ENCODE data around the gene MGMT. TPM values are rescaled to one million over a fixed set of nuclear protein-coding genes. Genes with fewer than 3 reads are reported as not detected.

The MGMT gene
- total RNA-seq, 1 donor from 2014 or later = 15.8 TPM

- DNase-seq (ENCODE audit: low spot score) = no peak
Measured at GRCh38 chr10:129450391-129450790, 16.6 kb upstream of the MGMT start.

DNA sequence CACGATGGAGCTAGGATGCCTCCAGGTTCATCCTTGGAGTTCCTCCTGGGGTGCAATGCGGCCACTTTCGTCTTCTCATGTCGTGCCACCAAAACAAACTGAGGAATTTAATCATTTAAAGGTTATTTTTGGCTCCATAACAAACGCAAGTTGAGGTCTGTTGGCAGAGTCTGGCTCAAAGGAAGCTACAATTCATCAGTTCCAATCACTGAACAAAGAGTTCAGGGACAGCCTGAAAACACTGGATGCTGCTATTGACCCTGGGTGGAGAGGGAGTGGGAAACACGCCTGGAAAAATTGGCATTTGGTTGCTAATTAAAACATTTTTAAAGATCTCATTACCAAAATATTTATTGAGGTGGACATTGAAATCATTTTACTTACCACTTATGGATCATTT is 11.4 kb upstream of the MGMT start:
- no peak for DNase-seq (ENCODE audit: low spot score)

DNA sequence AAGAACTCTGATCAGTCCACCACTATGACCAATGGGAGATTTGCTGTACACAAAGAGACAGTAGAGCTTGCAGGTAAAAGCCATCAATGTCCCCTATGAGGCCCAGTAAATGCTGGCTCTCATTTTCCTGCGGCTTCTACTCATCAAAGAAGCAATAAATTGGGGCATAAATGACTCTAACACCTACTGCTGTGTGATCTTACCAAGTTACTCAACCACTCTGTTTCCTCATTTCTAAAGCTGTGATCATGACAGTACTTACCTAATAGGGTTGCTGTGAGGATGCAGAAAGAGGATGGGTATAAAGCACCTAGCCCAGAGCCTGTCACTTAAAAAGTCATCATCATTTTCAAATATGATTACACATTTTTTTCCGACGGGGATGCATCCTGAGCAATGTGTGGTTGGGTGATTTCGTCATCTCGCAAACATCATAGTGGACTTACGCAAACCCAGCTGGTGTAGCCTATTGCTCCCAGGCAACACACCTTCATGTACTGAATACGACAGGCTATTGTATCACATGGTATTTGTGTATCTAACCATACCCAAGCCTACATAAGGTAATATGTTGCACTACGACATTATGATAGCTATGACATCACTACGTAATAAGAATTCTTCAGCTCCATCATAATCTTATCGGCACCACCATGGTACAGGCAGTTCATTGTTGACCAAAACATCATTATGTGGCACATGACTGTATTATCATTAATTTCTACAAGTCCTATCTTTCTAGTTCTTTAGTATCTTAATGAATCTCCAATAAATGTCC is 7.1 kb upstream of the MGMT start:
- no peak for DNase-seq (ENCODE audit: low spot score)

DNA sequence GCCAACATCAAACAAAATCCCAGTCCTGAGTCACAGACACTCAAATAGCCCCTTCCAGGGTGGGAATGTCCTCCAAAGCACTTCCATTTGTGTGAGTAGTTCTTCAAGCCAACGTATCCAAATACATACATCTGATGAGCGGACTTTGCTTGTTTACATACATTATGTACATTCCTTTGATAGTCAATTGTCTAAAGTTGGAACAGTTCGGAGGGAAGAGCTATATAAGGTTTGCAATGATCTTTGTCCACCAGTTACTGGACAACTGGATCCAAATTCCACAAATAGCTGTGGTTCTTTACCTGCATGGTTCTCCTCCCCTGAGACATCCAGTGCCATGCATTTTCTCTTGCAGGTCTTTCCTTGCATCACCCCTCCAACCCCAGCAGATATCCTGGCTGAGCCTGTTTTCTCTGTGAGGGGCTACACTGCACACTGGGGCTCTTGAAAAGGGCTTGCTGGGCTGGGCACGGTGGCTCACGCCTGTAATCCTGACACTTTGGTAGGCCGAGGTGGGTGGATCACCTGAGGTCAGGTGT is 4.7 kb upstream of the MGMT start:
- DNase-seq (ENCODE audit: low spot score) = no peak

- no peak for DNase-seq (ENCODE audit: low spot score)
Measured at GRCh38 chr10:129464251-129464650, 2.8 kb upstream of the MGMT start.

DNA sequence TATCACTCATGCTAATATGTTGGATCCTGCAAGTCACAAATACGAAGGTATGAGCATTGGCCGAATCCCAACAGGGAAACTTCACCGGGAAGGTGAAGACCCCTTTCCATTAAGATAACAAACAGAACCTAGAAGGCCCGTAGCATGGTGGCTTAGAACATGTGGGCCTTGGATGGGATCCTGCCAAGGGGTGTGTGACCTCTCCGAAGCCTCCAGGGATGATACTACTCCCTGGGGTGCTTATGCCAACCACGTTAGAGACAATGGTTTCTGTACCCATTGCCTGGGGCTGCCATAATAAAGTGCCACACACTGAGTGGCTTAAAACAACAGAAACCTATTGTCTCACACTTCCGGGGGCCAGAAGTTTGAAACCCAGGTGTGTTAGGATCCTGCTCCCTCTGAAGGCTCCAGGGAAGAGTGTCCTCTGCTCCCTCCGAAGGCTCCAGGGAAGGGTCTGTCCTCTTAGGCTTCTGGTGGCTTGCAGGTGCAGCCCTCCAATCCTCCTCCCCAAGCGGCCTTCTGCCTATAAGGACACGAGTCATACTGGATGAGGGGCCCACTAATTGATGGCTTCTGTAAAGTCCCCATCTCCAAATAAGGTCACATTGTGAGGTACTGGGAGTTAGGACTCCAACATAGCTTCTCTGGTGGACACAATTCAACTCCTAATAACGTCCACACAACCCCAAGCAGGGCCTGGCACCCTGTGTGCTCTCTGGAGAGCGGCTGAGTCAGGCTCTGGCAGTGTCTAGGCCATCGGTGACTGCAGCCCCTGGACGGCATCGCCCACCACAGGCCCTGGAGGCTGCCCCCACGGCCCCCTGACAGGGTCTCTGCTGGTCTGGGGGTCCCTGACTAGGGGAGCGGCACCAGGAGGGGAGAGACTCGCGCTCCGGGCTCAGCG is 992 bp upstream of the MGMT start:
- no peak for DNase-seq (ENCODE audit: low spot score)

- DNase-seq (ENCODE audit: low spot score) = no peak
Measured at GRCh38 chr10:129467359-129468064, 471 bp downstream of the MGMT start.

- no peak for DNase-seq (ENCODE audit: low spot score)
Measured at GRCh38 chr10:129468187-129468586, 1.1 kb downstream of the MGMT start.

DNA sequence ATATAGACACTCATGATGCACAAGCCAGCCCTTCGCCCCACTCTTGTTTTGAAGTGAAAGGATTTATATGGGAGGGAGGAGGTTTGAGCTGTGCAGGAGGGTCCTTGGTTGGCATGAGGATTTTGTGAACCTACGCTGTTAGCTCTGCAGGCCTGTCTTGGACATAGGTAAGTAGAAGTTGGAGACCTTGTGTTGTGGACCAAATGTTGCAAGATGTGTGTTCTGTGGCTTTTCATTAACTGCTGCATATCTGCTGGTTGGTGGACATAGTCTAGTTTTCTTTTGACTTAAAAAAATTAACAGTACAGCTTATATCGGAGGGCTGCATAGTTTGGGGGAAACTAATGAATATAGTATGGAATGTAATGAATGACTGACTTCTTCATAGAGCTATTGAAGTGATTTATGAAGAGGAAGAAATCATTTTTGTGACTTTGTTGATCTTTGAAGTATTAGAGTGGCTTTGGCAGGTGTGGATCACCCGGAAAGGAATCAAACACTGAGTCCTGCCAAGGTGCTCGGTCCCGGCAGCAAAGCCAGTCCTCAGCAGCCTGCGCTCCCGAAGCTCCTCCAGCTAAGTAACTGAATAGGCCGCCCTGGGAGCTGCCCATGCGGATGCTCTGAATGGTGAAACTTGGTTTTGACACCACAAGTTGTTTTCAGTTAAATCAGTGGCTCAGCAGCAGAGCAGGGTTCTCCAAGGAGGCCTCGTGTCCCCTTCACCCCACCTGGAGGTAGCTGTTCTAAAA is 3.2 kb downstream of the MGMT start:
- no peak for DNase-seq (ENCODE audit: low spot score)

GRCh38 chr10:129471447-129472175 is 4.6 kb downstream of the MGMT start:
- DNase-seq (ENCODE audit: low spot score) = no peak

DNA sequence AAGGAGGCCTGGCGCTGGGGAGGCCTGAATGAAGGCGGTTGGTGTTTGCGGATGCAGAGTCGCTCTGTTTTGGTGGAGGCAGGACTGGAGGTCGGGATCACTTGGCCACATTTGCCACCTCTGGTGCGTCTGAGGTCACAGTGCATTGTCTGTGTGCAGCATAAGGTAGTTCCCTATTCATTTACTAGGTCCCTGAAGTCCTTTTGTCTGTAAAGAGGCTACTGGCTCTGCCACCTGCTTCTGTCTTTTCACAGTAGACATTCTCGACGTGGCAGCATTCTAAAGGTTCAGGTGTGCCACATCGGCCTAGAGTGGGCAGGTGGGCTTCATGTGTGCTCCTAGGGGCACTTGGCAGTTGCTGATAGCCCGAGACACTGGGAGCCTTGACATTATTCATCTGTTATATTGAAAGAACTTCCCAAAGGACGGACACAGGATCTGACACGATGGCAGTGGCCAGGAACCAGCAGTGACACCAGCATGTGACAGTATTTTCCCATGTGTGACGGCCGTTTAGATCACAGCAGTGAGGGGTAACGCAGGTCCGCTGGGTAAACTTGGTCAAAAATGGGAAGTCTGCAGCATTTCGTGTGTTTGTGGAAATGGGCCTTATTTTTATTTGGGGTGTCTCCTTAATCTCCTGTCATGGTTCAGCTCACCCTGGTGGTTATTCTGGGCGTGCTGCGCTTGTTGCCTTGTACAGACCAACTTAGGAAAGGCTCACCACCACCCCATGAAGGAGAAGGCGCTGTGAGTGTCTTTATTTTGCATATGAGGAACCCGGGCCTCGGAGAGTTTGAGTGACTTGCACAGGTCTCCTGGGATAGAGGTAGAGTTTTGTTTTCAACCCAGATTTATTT is 5.9 kb downstream of the MGMT start:
- no peak for DNase-seq (ENCODE audit: low spot score)

- DNase-seq (ENCODE audit: low spot score) = no peak
Measured at GRCh38 chr10:129474642-129475041, 7.6 kb downstream of the MGMT start.

- no peak for DNase-seq (ENCODE audit: low spot score)
Measured at GRCh38 chr10:129476431-129476830, 9.4 kb downstream of the MGMT start.

GRCh38 chr10:129477051-129477450 is 10.0 kb downstream of the MGMT start:
- no peak for DNase-seq (ENCODE audit: low spot score)

GRCh38 chr10:129481641-129482040 is 14.6 kb downstream of the MGMT start:
- DNase-seq (ENCODE audit: low spot score) = no peak

DNA sequence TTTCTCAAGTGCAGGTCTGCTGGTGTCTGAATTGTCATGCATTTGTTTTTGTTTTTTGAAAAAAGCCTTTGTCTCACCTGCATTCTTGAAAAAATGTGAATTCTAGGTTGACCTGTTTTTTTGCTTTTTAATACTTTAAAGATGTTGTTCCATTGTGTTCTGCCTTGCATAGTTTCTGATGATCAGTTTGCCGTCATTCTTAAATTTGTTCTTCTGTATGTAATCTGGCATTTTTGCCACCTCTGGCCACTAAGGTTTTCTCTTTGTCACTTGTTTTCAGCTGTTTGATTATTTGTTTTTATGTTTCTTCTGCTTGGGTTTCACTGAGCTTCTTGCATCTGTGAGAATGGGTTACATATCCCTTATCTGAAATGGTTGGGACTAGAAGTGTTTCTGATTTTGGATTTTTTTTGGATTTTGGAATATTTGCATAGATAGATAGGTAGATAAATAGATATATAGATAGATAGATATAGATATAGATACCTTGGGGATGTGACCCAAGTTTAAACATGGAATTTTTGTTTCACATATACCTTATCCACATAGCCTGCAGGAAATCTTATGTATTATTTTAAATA is 16.5 kb downstream of the MGMT start:
- DNase-seq (ENCODE audit: low spot score) = no peak

DNA sequence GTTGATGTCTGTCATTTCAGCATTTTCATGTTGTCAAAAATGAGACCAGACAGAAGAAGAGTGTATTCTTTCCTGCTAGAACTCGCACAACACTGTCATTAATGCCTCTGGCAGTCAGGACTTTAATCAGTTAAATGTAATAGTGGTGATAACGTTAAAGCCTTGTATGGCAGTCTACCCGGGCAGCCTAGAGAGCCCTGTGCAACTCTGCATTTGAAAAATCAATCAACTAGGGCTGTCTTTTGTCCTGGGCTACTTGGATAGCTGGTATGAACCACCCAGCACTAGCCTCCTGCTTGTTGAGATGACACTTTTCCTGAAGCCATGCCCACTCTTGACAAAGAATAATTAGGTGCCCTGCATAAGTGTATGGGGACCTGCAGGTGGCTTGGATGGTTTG is 19.8 kb downstream of the MGMT start:
- no peak for DNase-seq (ENCODE audit: low spot score)

- DNase-seq (ENCODE audit: low spot score) = no peak
Measured at GRCh38 chr10:129491123-129491734, 24.2 kb downstream of the MGMT start.

Measured in mesenteric fat pad (tissue), 1 donor.